OCI-LY1 (cell line): ENCODE results near the gene CYB5D1.

Experiments used
- H2AFZ ChIP-seq: fragments of 200-600 bp; sonication (generic), shearing (Covaris generic); 2 replicates; pipeline ENCODE4 v1.6.0; 2014; ENCODE audit warnings: antibody characterized with exemption, mild to moderate bottlenecking, low read length
- H3F3A ChIP-seq: fragments of 200-600 bp; sonication (generic), shearing (Covaris generic); 2 replicates; pipeline ENCODE4 v1.6.0; 2014; ENCODE audit warnings: mild to moderate bottlenecking, antibody characterized with exemption, low read length, moderate library complexity; ENCODE audit not compliant: insufficient read depth
- H3K27ac ChIP-seq: fragments of 200-600 bp; sonication (generic); 2 replicates; pipeline ENCODE4 v1.5.1; 2014; ENCODE audit warnings: low read length, mixed run types, mild to moderate bottlenecking, low read depth; ENCODE audit not compliant: poor library complexity, severe bottlenecking
- H3K27me3 ChIP-seq: fragments of 200-600 bp; sonication (generic); 2 replicates; pipeline ENCODE4 v1.6.0; 2014; ENCODE audit warnings: antibody characterized with exemption, mild to moderate bottlenecking, low read length, moderate library complexity; ENCODE audit not compliant: insufficient read depth
- H3K36me3 ChIP-seq: fragments of 200-600 bp; sonication (generic); 2 replicates; pipeline ENCODE4 v1.6.1; 2014; ENCODE audit warnings: mild to moderate bottlenecking, antibody characterized with exemption, low read length, moderate library complexity, mixed read lengths; ENCODE audit not compliant: insufficient read depth
- H3K4me1 ChIP-seq: fragments of 200-600 bp; sonication (generic); 2 replicates; pipeline ENCODE4 v1.5.1; 2014; ENCODE audit warnings: mild to moderate bottlenecking, low read length, moderate library complexity; ENCODE audit not compliant: insufficient read depth, severe bottlenecking
- H3K4me2 ChIP-seq: fragments of 200-600 bp; sonication (generic), shearing (Covaris generic); 2 replicates; pipeline ENCODE4 v1.6.1; 2014; ENCODE audit warnings: low read length
- H3K4me3 ChIP-seq: fragments of 200-600 bp; sonication (generic); 2 replicates; pipeline ENCODE4 v1.5.1; 2014; ENCODE audit warnings: low read length, low read depth, mild to moderate bottlenecking, mixed read lengths; ENCODE audit not compliant: poor library complexity, severe bottlenecking
- H3K79me2 ChIP-seq: fragments of 200-600 bp; shearing (Covaris generic); 2 replicates; pipeline ENCODE4 v1.6.1; 2016; ENCODE audit warnings: mixed run types, low read length, mixed read lengths; ENCODE audit not compliant: insufficient read depth
- H3K9ac ChIP-seq: fragments of 200-600 bp; sonication (generic), shearing (Covaris generic); 2 replicates; pipeline ENCODE4 v1.6.1; 2014; ENCODE audit warnings: mild to moderate bottlenecking, low read length, mixed read lengths
- H3K9me2 ChIP-seq: fragments of 200-600 bp; sonication (generic), shearing (Covaris generic); 2 replicates; pipeline ENCODE4 v1.6.1; 2014; ENCODE audit warnings: low read depth, mild to moderate bottlenecking, low read length, mixed read lengths
- H3K9me3 ChIP-seq: fragments of 200-600 bp; shearing (Covaris generic); 2 replicates; pipeline ENCODE4 v1.6.1; 2014; ENCODE audit warnings: low read length, mixed read lengths
- H4K20me1 ChIP-seq: fragments of 200-600 bp; sonication (generic), shearing (Covaris generic); 2 replicates; pipeline ENCODE4 v1.6.0; 2016; ENCODE audit warnings: mild to moderate bottlenecking, low read length; ENCODE audit not compliant: insufficient read depth
- CTCF ChIP-seq: fragments of 200-600 bp; sonication (generic), shearing (Covaris generic); IDR thresholded peaks from 2 replicates; pipeline ENCODE4 v1.5.1; 2017; ENCODE audit warnings: mild to moderate bottlenecking, antibody characterized with exemption, low read length, moderate library complexity, mixed read lengths
- EZH2 ChIP-seq: fragments of 200-600 bp; sonication (generic), shearing (Covaris generic); IDR thresholded peaks from 2 replicates; pipeline ENCODE4 v1.8.0; 2017; ENCODE audit warnings: borderline replicate concordance, mixed run types, mild to moderate bottlenecking, antibody characterized with exemption, low read length, moderate library complexity, mixed read lengths

Gene CYB5D1

DNA sequence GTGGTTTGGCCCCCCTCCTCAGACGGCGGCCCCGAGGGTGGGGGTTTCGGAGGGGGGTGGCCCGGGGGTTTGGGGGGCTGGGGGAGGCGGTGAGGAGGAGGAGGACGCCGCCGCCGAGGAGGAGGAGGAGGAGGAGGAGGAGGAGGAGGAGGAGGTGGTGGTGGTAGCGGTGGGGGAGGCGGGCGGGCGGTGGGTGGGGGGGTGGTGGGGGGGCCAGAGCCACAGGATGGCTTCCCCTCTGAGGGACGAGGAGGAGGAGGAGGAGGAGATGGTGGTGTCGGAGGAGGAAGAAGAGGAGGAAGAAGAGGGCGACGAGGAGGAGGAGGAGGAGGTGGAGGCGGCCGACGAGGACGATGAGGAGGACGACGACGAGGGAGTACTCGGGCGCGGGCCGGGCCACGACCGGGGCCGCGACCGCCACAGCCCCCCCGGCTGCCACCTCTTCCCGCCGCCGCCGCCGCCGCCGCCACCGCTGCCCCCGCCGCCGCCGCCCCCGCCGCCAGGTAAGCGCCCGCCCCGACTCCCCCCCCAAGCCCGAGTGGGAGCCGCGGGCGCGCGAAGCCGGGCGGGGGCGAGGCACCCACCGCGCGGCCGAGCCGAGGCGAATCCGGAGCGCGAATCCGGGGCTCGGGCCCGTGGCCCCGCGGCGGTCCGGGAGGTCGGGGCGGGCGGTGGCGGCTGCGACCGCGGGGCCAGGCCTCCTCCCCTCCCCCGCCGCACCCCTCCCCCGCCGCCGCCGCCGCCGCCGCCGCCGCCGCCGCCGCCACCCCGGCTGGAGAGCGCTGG is 27.0 kb downstream of the CYB5D1 start:
- H3K36me3 ChIP-seq = peaks cover 24% of the 10 kb centered on the region; the same call in 1 of the 2 replicates
- H3K4me1 ChIP-seq = peaks cover 65% of the 10 kb centered on the region
- TF ChIP-seq EZH2 (no peak), CTCF (no peak)
- peak overlapping the region; percentile 98 for H3K9ac ChIP-seq
- H3K27me3 ChIP-seq = no peaks in the 10 kb centered on the region
- H3K4me2 ChIP-seq = no peak overlapping the region
- H3K27ac ChIP-seq = peak overlapping the region; percentile 97
- peaks cover 12% of the 10 kb centered on the region; the same call in 1 of the 2 replicates for H3F3A ChIP-seq
- no peaks in the 10 kb centered on the region for H4K20me1 ChIP-seq
- no peak overlapping the region for H2AFZ ChIP-seq
- peak overlapping the region; percentile 98 for H3K4me3 ChIP-seq
- no peaks in the 10 kb centered on the region for H3K9me3 ChIP-seq
- H3K9me2 ChIP-seq = no peaks in the 10 kb centered on the region
- peaks cover 21% of the 10 kb centered on the region for H3K79me2 ChIP-seq

DNA sequence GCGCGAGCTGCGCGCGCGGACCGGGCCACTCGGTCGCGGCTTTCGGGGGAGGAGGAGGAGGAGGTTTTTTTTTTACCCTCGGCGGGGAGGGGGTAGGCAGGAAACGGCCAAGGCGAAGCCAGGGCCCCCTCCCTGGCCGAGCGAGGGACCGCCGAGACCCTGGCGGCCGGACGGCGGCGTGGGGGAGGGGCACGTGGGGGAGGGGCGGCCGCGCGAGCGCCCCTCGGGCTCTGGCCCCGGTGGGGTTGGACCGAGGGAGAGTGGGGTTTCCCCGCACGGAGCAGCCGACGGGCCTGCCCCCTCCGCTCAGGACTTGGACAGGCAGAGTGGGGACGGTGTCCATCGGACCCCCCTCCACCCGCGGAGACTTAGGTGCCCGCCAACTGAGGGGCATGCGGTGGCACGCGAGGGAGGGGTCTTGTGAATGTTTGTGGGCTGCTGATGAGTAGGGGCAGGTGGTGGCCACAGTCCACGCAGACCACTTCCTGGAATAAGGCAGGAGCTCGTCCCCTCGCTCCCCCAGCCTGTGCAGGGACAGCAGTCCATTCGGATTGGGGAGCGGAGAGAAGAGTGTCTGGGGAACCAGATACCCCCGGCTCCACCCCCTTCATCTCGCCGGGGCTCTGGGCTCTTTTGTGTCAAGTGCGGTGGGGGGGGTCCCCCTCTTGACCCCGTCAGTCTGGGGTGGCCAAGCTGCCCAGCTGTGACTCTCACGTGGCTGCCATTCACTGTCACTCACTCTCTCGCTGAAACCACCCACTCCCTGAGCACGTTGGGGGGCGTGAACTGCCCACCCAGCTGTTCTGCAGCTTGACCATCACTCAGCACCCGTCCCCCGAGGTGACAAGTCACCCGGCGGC is 27.8 kb downstream of the CYB5D1 start:
- Histone ChIP-seq H3K27me3 (no peaks in the 10 kb centered on the region), H4K20me1 (no peaks in the 10 kb centered on the region), H3F3A (peaks cover 6% of the 10 kb centered on the region; the same call in 1 of the 2 replicates), H2AFZ (no peak overlapping the region), H3K4me2 (peak overlapping the region; percentile 92), H3K4me3 (peak overlapping the region; percentile 98), H3K9me2 (no peaks in the 10 kb centered on the region), H3K79me2 (peaks cover 21% of the 10 kb centered on the region), H3K27ac (peak overlapping the region; percentile 90), H3K9ac (peak overlapping the region; percentile 98), H3K9me3 (no peaks in the 10 kb centered on the region), H3K4me1 (peaks cover 57% of the 10 kb centered on the region), H3K36me3 (peaks cover 24% of the 10 kb centered on the region; the same call in 1 of the 2 replicates)
- TF ChIP-seq CTCF (no peak), EZH2 (no peak)

GRCh38 chr17:7886227-7887037 is 28.6 kb downstream of the CYB5D1 start:
- Histone ChIP-seq H4K20me1 (no peaks in the 10 kb centered on the region), H3K4me1 (peaks cover 48% of the 10 kb centered on the region), H3F3A (no peaks in the 10 kb centered on the region), H3K36me3 (peaks cover 26% of the 10 kb centered on the region; the same call in 1 of the 2 replicates), H3K4me2 (peak overlapping the region; percentile 92), H3K9me3 (no peaks in the 10 kb centered on the region), H2AFZ (no peak overlapping the region), H3K27ac (peak overlapping the region; percentile 90), H3K79me2 (peaks cover 21% of the 10 kb centered on the region), H3K27me3 (no peaks in the 10 kb centered on the region), H3K9me2 (no peaks in the 10 kb centered on the region), H3K4me3 (peak overlapping the region; percentile 98), H3K9ac (peak overlapping the region; percentile 98)
- TF ChIP-seq EZH2 (no peak), CTCF (peak; percentile 20; the same call in 1 of the 2 replicates)
